ENCODE data around the gene NOP10.
"Not testable (repeated sequence)": the region's sequence is repeated elsewhere in the genome, so short reads cannot be mapped to it uniquely, and the experiment has no call there.

The NOP10 gene

DNA sequence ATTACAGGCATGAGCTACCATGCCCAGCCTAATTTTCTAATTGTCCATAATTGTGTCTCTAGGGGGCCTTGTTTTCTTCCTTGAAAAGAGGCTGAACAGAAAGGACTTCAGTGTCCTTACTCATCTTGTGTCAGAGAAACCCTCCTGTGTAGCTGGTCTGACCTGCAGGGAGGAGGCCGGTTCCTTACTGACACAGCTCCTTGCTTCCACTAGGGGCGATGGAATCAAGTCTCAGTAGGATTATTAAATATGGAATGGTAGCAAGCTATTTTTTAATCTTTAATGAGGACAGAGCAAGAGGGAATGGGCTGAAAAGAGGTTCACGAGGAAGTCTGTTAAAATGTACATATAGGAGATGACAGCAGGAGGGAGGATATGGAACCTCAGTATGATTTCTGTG lies 15.4 kb upstream of the NOP10 start:
- DNase-seq = no peak

DNA sequence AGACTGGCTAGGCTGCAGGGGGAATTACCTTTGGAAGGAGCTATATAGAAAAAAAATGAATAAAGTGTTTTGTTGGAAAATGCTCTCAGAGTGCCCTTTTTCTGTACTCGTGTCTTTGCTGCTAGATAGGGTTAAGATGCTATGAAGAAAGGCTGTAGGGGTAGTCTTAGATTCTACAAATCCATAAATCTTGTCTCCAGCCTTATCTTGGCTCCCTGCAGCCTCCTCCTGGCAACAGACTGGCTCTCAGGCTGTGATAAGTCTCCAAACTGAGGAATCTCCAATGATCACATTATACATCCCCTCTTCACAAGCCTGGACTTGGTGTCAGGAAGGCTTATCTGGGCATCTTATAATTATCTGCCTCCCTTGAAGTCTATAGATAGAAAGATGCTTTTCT lies 14.7 kb upstream of the NOP10 start:
- DNase-seq = no peak

- no peak for DNase-seq
These were observed 12.3 kb upstream of the NOP10 start for GRCh38 chr15:34355241-34355640.

- DNase-seq = no peak
These were observed 11.3 kb upstream of the NOP10 start for GRCh38 chr15:34354286-34354685.

DNA sequence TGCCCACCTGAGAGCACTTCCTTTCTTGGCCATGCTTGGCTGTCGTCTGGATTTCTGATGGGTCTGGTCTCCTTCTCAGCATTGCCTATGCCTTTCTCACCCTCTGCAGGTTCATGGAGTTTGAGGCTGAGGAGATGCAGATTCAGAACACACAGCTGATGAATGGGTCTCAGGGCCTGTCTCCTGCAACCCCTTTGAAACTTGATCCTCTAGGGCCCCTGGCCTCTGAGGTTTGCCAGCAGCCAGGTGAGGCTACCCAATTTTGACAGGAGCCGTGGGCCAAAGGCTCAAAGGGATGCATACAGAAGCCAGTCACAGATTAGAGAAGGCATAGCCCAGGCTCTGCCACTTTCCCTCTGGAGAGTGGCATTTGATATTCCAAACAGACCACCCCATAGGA lies 10.7 kb upstream of the NOP10 start:
- no peak for DNase-seq

DNA sequence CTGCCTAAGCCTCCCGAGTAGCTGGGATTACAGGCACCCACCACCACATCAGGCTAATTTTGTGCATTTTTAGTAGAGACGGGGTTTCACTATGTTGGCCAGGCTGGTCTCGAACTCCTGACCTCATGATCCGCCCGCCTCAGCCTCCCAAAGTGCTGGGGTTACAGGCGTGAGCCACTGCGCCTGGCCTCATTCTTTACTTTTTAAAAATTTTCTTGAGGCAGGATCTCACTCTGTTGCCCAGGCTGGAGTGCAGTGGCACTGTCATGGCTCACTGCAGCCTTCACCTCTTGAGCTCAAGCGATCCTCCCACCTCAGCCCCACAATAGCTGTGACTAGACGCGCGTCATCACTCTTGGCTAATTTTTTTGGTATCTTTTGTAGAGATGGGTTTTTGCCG lies 10.1 kb upstream of the NOP10 start:
- DNase-seq = not testable (repeated sequence)

DNA sequence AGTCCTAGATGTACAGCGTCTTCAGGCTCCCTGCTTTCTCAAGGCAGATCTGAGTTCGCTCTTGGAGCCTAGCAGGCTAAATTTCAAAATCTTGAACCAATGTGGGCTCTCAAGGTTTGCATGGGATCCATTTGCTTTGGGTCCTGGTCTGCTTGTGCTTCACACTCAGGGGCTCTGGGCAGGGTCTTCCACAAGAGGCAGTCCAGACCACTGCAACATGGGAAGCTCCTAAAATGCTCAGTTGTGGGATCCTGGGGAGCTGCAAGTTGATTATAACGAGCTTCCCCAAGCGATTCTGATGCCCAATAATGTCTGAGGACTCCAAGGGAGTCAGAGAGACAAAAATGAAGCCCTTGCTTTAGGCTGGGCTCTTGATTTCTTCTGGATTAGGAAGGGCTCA lies 6.8 kb upstream of the NOP10 start:
- DNase-seq = no peak

DNA sequence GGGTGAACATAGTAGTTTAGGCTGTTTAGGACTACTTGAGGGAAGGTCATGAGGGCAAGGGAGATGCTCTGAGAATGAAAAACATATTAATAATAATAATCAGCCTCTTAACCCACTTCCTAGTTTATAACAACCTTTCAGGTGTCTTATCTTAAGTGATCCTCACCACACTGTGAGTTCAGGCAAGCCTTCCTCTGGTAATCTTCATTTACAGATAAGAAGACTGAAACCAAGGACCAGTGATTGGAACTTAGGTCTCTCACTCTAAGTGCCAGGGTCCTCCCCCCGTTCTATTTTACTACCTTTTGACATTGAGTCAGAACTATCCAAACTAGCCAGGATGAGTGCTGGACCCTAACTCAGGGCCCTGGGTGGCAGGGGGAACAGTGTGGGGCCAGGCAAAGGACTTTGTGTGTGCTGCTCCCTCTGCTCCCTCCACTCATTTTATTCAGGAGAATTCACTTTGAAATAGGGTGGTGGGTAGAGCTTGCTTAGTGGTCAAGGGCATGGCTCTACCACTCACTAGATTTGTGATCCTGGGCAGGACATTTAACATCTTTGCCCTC lies 5.9 kb upstream of the NOP10 start:
- no peak for DNase-seq

DNA sequence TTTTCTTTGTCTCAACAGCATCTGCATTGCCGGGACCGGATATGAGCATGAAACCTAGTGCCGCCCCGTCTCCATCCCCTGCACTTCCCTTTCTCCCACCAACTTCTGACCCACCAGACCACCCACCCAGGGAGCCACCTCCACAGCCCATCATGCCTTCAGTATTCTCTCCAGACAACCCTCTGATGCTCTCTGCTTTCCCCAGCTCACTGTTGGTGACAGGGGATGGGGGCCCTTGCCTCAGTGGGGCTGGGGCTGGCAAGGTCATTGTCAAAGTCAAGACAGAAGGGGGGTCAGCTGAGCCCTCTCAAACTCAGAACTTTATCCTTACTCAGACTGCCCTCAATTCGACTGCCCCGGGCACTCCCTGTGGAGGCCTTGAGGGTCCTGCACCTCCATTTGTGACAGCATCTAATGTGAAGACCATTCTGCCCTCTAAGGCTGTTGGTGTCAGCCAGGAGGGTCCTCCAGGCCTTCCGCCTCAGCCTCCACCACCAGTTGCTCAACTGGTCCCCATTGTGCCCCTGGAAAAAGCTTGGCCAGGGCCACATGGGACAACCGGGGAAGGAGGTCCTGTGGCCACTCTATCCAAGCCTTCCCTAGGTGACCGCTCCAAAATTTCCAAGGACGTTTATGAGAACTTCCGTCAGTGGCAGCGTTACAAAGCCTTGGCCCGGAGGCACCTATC lies 5.2 kb upstream of the NOP10 start:
- no peak for DNase-seq

DNA sequence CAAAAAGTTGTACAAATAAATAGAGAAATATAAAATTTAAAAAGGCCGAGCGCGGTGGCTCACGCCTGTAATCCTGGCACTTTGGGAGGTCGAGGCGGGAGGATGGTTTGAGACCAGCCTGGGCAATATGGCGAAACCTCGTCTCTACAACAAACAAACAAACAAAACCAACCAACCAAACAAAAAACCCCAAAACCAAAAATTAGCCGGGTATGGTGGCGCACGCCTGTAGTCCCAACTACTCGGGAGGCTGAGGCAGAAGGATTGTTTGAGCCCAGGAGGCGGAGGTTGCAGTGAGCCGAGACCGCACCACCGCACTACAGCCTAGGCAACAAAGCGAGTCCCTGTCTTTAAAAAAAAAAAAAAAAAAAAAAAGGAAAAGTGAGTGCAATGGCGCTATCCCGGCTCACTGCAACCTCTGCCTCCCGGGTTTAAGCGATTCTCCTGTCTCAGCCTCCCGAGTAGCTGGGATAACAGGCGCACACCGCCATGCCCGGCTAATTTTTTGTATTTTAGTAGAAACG lies 661 bp downstream of the NOP10 start:
- DNase-seq = not testable (repeated sequence)

GRCh38 chr15:34341381-34342212 lies 1.3 kb downstream of the NOP10 start:
- no peak for DNase-seq

DNA sequence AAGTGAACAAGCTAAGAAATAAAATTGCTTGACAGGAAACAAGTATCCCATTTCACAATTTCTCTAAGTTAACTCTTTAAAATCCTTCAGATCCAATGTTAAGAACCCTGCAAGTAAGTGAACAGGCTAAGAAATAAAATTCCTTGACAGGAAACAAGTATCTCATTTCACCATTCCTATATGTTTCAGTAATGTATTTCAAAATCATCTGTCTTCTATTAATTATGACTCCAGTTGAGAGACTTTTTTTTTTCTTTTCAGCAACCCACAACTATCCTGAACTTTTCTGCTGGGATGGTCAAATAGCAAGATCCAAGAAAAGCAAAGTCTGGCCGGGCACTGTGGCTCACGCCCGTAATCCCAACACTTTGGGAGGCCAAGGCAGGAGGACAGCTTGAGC lies 3.0 kb downstream of the NOP10 start:
- DNase-seq = no peak

DNA sequence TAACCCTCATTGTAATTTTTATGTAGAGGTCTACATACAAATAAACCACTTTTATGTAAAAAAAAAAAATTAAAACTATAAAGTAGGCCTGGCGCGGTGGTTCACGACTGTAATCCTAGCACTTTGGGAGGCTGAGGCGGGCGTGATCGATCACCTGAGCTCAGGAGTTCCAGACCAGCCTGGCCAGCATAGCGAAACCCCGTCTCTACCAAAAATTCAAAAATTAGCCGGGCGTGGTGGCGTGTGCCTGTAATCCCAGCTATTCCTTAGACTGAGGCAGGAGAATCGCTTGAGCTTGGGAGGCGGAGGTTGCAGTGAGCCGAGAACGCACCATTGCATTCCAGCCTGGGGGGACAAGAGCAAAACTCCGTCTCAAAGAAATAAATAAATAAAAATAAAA lies 4.6 kb downstream of the NOP10 start:
- no peak for DNase-seq

GRCh38 chr15:34337557-34338306 lies 5.2 kb downstream of the NOP10 start, which contains the start of gene SLC12A6:
TSS of gene SLC12A6 (minus strand) at chr15:34337781. CDS start at chr15:34336680, 1,101 bp downstream.
- peak; percentile 90 for DNase-seq

DNA sequence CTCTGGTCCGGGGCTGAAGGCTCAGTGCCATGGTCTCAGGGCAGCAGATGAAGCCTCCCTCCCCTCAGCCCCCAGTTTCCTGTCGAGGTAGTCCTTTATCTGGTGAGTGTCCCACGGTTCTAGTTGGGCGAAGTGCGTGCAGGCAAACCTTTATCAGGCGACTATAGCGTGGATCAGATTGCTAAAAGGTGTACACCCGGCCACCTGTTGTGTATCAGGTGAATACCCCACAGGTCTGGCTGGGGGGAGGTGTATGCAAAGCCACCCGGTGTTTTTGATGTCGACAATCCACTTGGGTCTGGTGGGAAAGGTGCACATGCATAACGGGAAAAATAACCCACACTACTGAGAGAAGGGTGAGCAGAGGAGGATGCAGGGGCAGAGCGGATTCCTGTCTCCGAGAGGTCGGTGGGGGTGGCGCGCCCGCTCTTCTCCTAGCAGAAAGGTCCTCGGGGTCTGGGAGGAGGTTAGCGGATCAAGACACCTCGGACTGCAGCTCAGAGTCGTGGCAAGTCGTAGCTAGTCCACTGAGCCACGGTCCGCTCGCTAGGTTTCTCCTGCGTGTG lies 5.9 kb downstream of the NOP10 start:
- peak; percentile 23 to 35 for DNase-seq

- DNase-seq = no peak
These were observed 6.5 kb downstream of the NOP10 start for GRCh38 chr15:34336231-34336990.

- DNase-seq = no peak
These were observed 7.5 kb downstream of the NOP10 start for GRCh38 chr15:34335176-34336032.

GRCh38 chr15:34334672-34335071 lies 8.3 kb downstream of the NOP10 start:
- DNase-seq = no peak

DNA sequence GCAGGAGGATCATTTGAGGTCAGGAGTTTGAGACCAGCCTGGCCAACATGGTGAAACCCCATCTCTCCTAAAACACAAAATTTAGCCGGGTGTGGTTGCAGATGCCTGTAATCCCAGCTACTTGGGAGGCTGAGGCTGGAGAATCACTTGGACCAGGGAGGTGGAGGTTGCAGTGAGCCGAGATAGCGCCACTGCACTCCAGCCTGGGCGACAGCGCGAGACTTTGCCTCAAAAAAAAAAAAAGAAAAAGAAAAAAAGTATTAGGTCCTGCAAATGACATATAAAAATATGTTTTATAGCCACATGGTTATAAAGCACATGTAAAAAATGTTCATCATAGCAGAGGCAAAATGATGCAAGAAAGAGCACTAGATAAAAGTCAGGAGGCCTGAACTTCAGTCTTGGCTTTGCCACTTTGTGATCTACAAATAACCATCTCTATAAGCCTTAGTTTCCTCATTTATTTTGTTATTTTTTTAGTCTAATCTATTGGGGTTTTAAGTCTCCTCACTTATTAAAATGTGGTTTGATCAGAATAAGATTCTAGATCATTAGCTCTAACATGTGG lies 10.3 kb downstream of the NOP10 start:
- DNase-seq = no peak

GRCh38 chr15:34331809-34332208 lies 11.1 kb downstream of the NOP10 start:
- DNase-seq = no peak

- no peak for DNase-seq
These were observed 12.7 kb downstream of the NOP10 start for GRCh38 chr15:34330279-34330678.
